ENCODE measurements around the gene OOSP1.
"Not testable (repeated sequence)": the region's sequence is repeated elsewhere in the genome, so short reads cannot be mapped to it uniquely, and the experiment has no call there.

OOSP1 gene

DNA sequence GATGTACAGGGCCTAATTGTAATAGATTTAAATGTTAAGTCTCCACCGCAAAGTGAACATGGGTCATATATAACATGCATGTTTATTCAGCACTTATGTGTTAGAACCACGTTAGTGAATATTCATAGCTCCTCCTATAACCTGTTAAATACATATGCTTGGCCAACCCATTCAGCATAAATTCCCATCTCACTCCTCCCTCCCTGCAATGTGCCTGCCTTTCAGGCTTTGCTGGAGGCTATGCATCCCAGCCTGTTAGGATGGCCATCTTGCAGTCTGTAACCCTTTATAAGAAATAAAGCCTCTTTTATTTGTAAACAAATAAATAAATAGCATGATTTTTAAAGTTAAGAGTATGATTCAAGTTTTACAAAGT is 23.9 kb downstream of the OOSP1 start:
- no peak for DNase-seq

- no peak for DNase-seq
These were observed 25.5 kb downstream of the OOSP1 start, which contains the start of gene OOSP4A for GRCh38 chr11:59963733-59964132. Gene OOSP4A, plus strand, starts transcription at chr11:59964033. Its CDS starts 0 bp downstream, at chr11:59964033.

DNA sequence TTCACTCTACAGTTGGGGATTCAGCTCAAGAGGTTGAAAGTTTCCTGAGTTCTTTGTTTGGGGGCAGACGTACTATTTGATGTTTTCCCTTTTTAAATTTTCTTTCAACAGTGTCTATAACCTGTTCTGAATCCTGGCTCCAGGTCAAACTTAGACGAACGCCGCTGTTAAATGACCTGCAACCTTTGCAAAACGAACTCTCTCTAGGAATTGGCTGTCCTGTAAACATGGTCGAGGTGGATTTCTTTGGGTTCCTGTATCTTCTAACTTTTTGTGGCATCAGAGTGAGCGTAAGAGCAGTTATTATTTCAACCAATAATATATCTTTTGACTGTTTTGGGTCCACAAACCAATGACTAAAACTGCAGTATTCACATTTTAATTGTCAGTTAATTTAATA is 27.2 kb downstream of the OOSP1 start:
- DNase-seq = no peak

DNA sequence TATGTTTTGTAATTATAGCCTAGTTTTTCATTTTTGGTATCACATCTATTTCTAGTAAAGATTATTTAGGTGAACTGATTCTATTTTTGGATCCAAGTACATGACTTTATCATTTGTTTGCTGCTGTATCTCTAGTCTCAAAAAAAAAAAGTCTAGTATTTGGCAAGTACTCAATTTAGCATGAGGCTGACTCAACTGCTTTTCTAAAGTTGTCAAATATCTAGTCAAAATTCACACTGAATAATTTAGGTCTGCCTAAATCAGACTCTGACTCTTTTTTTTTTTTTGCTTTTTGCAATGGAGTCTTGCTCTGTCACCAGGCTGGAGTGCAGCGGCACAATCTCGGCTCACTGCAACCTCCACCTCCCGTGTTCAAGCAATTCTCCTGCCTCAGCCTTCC is 28.0 kb downstream of the OOSP1 start:
- DNase-seq = no peak

DNA sequence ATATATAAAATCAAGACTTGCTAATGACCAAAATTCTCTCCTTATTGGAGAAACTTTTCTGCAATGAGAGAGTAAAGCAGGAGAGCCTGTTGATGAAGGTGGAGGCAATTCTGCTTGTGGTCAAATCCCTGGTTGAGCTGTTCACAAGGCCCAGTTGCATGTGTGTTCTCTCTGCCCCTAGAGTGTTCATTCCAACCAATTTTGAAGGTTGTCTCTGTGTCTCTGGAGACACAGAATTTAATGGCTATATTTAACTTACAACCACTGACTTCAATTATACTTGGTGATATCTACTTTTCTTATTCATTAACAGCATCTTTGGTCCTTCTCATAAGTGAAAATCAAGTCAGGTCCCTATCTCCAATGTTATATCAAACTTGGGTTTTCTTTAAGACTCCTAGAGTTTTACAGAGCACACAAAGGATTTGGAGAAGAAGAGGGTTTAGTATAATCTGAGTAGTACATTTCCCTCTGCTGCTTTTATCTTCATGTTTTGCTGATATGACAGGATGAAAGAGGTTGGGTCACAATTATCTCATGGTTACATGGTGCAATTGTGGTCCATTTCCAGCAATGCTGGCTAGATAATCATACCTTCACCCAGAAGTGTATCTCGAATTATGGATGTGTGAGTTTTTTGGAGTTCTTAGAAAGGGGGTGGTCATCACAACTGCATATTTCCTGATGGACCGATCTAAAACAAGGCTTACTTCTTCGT is 29.6 kb downstream of the OOSP1 start:
- DNase-seq = no peak

GRCh38 chr11:59968395-59968783 is 30.2 kb downstream of the OOSP1 start:
- DNase-seq = no peak

- no peak for DNase-seq
These were observed 34.9 kb downstream of the OOSP1 start for GRCh38 chr11:59973097-59973496.

DNA sequence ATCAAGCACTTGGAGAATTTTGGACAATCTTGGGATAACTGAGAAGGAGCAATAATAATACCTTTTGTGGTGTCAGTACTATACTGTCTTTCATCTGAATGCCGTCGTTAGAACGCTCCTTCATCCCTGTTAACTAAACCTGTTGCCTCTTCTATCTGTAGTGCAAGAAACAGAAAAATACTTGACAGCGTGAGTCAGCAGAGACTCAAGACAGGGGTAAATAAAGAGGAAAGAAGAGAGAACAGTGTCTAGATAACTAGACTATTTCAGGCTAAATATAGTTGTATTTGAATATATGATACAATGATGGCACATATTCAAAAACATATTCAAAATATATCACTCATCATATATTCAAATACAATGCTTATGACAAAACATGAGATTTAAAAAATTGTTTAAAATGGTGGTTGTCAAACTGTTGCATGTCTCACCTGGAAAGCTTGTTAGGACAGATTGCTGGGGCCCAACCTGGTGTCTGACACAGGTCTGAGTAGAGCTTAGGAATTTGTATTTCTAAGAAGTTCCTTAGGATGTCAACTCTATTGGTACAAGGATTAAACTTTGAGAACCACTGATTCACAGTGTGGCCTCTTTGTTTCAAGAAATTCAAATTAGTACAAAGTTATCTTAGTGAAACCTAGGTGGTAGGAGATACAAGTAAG is 43.0 kb downstream of the OOSP1 start:
- no peak for DNase-seq

DNA sequence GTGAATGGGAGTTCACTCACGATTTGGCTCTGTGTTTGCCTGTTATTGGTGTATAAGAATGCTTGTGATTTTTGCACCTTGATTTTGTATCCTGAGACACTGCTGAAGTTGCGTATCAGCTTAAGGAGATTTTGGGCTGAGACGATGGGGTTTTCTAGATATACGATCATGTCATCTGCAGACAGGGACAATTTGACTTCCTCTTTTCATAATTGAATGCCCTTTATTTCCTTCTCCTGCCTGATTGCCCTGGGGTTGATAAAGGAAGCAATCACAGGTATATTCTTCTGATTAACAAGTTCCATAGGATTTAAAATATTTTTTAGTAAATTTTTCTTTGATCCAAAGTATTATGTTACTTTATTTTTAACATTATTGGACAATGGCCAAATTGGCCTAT is 43.8 kb downstream of the OOSP1 start:
- DNase-seq = not testable (repeated sequence)

DNA sequence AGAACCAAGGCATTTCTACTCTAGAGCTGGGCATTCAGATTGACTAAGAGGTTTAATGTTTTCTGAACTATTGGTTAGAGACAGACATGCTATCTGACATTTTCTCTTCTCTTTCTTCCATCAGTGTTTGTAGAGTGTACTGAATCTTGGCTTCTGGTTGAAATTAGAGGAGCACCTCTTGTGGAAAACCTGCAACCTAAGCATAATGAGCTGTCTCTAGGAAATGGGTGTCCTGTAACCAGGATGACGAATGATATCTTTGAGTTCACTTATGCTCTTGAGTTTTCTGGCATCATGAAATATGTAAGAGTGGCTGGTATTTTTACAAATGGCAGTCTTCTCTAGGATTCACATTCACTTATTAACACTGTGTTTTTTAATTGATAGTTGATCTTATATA is 45.0 kb downstream of the OOSP1 start:
- no peak for DNase-seq

DNA sequence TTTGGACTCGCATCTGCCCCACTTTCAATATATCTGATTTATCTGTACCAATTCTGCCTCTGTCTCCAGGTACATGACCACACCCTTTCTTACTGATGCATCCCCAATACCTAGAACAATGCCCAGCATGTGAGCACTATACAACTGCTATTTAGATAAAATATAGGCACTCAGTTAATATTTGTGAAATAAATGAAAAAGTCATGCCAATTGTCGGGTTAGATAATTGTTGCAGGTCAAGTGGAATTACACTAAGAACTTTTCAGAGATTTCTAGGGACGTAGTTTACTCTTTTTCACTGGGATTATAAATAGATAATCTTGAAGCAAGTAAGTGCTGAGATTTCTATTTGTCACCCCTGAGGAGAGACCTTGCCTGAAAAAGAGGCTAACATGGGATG is 46.1 kb downstream of the OOSP1 start:
- no peak for DNase-seq

- DNase-seq = no peak
These were observed 52.2 kb downstream of the OOSP1 start for GRCh38 chr11:59990421-59990820.

- DNase-seq = no peak
These were observed 54.2 kb downstream of the OOSP1 start for GRCh38 chr11:59992425-59992824.

DNA sequence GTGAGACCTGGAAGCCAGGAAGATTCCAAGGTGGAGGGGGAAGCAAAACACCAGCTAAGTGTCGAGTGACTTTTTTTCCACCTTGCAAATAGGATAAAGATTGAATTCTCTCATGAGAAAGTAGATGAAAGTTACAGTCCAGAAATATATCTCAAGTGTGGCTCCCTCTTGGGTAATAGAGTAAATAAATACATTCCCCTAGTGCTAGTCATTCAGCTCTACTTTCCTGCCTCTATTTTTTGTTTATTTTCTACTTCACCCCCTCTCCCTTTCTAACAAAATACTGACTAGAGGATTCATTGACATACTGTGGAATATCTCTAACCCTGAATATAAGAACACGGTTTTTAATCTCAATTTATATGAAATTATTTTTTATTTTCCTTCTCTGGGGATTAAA is 59.6 kb downstream of the OOSP1 start:
- DNase-seq = no peak

DNA sequence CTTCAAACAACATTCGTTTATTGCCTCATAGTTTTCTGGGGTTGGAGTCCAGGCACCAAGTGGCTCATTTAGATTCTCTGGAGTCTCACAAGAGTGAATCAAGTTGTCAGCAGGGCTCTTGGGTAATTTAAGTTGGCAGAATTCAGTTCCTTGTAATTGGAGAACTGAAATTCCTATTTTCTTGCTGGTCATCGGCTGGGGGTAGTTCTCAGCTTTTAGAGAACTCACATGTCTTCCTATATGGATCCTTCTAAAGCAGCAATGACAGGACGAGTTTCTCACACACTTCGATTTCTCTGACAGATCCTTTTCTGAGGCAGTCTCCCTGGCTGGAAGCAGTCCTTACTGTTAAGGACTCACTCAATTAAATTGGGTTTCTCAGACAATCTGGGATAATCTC is 61.5 kb downstream of the OOSP1 start:
- no peak for DNase-seq

GRCh38 chr11:60003729-60004128 is 65.5 kb downstream of the OOSP1 start:
- DNase-seq = no peak

- DNase-seq = no peak
These were observed 67.1 kb downstream of the OOSP1 start for GRCh38 chr11:60005360-60005759.

All from activated naive CD4-positive, alpha-beta T cell treated with Interleukin-2 at 50 U/mL for 16 hours (primary cell).